Measurements from ENCODE around the gene ELMO3. TPM values are rescaled to one million over a fixed set of nuclear protein-coding genes. Genes with fewer than 3 reads are reported as not detected.
A peak's percentile ranks its signal among the peaks of the same experiment; 100 is the strongest.

The ELMO3 gene
- total RNA-seq, 1 donor from 2014 or later = not detected

DNA sequence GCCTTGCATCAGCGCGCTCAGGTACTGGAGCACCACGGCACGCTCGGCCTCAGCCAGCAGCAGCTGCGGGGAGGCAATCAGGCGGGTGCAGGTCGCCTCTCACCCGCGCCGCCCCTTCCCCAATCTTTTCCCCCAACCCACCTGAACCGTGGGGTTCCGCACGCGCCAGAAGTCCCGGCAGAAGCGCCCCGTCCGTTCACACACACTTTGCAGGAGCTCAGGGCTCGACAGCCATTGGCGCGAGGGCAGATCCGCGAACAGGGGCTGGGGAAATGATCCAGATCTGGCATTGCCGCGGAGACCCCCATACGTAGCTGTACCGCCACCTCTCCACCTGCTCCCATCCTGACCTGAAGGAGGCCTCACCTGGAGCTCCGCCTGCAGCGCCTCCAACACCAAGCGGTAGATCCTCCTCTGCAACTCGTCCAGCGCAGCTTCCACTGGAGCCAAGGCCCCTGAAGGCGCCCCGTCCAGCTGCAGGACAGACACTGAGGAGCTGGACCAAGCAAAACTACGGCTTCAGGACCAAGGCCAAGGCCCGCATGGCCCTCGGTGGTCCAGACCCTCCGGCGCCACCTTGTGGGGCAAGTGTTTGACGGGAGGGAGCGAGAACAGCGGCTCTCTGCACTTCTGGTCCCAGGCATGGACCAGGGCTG is 13.8 kb upstream of the ELMO3 start:
- peaks cover 14% of the 10 kb centered on the region for H3K27me3 Mint-ChIP-seq (ENCODE audit: insufficient read depth, low read depth)
- peak overlapping the region; percentile 96 for H3K4me2 ChIP-seq
- H3K9me3 Mint-ChIP-seq = no peaks in the 10 kb centered on the region
- peak overlapping the region; percentile 92 for H3K4me3 Mint-ChIP-seq
- peak; percentile 94 for DNase-seq (ENCODE audit: low spot score)
- TF ChIP-seq EZH2 (IDR thresholded peaks at IDR 0.05) = peak; percentile 59
- TF ChIP-seq, protein P1, sequence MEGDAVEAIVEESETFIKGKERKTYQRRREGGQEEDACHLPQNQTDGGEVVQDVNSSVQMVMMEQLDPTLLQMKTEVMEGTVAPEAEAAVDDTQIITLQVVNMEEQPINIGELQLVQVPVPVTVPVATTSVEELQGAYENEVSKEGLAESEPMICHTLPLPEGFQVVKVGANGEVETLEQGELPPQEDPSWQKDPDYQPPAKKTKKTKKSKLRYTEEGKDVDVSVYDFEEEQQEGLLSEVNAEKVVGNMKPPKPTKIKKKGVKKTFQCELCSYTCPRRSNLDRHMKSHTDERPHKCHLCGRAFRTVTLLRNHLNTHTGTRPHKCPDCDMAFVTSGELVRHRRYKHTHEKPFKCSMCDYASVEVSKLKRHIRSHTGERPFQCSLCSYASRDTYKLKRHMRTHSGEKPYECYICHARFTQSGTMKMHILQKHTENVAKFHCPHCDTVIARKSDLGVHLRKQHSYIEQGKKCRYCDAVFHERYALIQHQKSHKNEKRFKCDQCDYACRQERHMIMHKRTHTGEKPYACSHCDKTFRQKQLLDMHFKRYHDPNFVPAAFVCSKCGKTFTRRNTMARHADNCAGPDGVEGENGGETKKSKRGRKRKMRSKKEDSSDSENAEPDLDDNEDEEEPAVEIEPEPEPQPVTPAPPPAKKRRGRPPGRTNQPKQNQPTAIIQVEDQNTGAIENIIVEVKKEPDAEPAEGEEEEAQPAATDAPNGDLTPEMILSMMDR (IDR thresholded peaks at IDR 0.05) = peak; percentile 83
- no peak for TF ChIP-seq EZH2phosphoT487 (IDR thresholded peaks at IDR 0.05)
- peaks cover 29% of the 10 kb centered on the region for H4K20me1 ChIP-seq (ENCODE audit: low read depth)
- no peak overlapping the region for H2AFZ ChIP-seq (replicated peaks)
- peaks cover 9% of the 10 kb centered on the region for H3K4me1 Mint-ChIP-seq
- H3K36me3 ChIP-seq = no peaks in the 10 kb centered on the region
- H3K4me1 ChIP-seq = peaks cover 12% of the 10 kb centered on the region
- H3K27ac ChIP-seq = no peak overlapping the region
- peak overlapping the region; percentile 88 for H3K27ac Mint-ChIP-seq
- H3F3A ChIP-seq (ENCODE audit: low read depth) = peaks cover 15% of the 10 kb centered on the region
- H3K79me2 ChIP-seq (ENCODE audit: low read depth) = peaks cover 11% of the 10 kb centered on the region
- no peak overlapping the region for H3K4me3 ChIP-seq
- H3K9me3 ChIP-seq (ENCODE audit: low read depth) = no peaks in the 10 kb centered on the region
- H3K36me3 Mint-ChIP-seq = no peaks in the 10 kb centered on the region
- no peak overlapping the region for H3K9ac ChIP-seq
- peaks cover 33% of the 10 kb centered on the region for H3K27me3 ChIP-seq

DNA sequence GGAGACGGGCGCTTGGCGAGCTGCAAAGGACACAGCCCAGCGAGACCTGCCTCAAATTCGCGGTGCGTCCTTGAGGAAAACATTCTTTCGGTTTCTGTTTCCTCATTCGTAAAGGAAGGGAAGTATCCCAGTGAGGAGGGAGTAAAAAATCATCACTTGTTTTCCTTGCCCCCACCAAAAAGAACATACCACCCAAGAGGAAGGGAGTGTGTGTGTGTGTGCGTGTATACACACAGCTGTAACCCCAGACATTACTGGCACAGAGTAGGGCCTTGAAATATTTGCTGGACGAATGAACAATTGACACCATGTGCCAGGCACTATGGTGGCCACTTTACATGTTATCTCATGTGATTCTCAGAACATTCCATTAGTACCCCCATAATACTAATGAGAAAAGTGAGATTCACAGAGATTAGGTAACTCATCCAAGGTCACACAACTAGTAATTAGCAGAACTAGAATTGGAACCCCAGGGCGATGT is 13.2 kb upstream of the ELMO3 start:
- H3K4me2 ChIP-seq = no peak overlapping the region
- no peak overlapping the region for H2AFZ ChIP-seq (replicated peaks)
- Mint-ChIP-seq H3K9me3 (no peaks in the 10 kb centered on the region), H3K27me3 (ENCODE audit: insufficient read depth, low read depth) (peaks cover 14% of the 10 kb centered on the region), H3K36me3 (no peaks in the 10 kb centered on the region), H3K4me1 (peaks cover 9% of the 10 kb centered on the region), H3K4me3 (peak overlapping the region; percentile 92), H3K27ac (no peak overlapping the region)
- H3K27ac ChIP-seq = no peak overlapping the region
- TF ChIP-seq EZH2 (IDR thresholded peaks at IDR 0.05) (no peak), EZH2phosphoT487 (IDR thresholded peaks at IDR 0.05) (no peak)
- TF ChIP-seq, protein P1 (IDR thresholded peaks at IDR 0.05) = no peak
- H3K9ac ChIP-seq = no peak overlapping the region
- DNase-seq (ENCODE audit: low spot score) = no peak
- H3K4me1 ChIP-seq = peaks cover 12% of the 10 kb centered on the region
- H3K79me2 ChIP-seq (ENCODE audit: low read depth) = peaks cover 11% of the 10 kb centered on the region
- H3K27me3 ChIP-seq = peaks cover 33% of the 10 kb centered on the region
- peaks cover 23% of the 10 kb centered on the region for H4K20me1 ChIP-seq (ENCODE audit: low read depth)
- no peak overlapping the region for H3K4me3 ChIP-seq
- H3F3A ChIP-seq (ENCODE audit: low read depth) = peaks cover 15% of the 10 kb centered on the region
- no peaks in the 10 kb centered on the region for H3K9me3 ChIP-seq (ENCODE audit: low read depth)
- H3K36me3 ChIP-seq = no peaks in the 10 kb centered on the region

DNA sequence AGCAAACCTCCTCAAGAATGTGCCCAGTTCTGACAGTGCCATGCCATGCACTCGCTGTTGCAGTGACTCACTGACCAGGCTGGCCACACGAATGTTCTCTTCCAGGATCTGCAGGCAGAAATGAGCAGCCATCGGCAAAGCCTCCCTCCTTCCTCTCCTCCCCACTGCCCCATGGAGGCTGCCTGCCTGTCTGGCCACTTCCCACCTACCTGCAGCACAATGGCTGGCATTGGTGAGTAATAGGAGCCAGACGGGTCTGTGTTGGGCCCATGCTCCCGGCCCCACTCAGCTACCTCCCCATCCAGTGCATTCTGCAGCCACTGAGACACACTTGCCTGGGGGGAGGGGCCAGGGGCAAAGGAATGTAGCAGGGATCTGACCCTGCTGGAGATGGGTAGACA is 12.4 kb upstream of the ELMO3 start:
- H3K27me3 ChIP-seq = peaks cover 33% of the 10 kb centered on the region
- peaks cover 12% of the 10 kb centered on the region for H3K4me1 ChIP-seq
- H3K9me3 Mint-ChIP-seq = no peaks in the 10 kb centered on the region
- no peak for DNase-seq (ENCODE audit: low spot score)
- H3K9me3 ChIP-seq (ENCODE audit: low read depth) = no peaks in the 10 kb centered on the region
- H3K27ac Mint-ChIP-seq = no peak overlapping the region
- H3K27me3 Mint-ChIP-seq (ENCODE audit: insufficient read depth, low read depth) = peaks cover 14% of the 10 kb centered on the region
- H3F3A ChIP-seq (ENCODE audit: low read depth) = peaks cover 15% of the 10 kb centered on the region
- peaks cover 11% of the 10 kb centered on the region for H3K79me2 ChIP-seq (ENCODE audit: low read depth)
- H2AFZ ChIP-seq (replicated peaks) = no peak overlapping the region
- H3K4me2 ChIP-seq = no peak overlapping the region
- H3K4me1 Mint-ChIP-seq = peaks cover 11% of the 10 kb centered on the region
- peaks cover 23% of the 10 kb centered on the region for H4K20me1 ChIP-seq (ENCODE audit: low read depth)
- peak overlapping the region; percentile 71 for H3K4me3 Mint-ChIP-seq
- H3K9ac ChIP-seq = no peak overlapping the region
- no peak overlapping the region for H3K4me3 ChIP-seq
- H3K36me3 ChIP-seq = no peaks in the 10 kb centered on the region
- TF ChIP-seq EZH2phosphoT487 (IDR thresholded peaks at IDR 0.05) (no peak), EZH2 (IDR thresholded peaks at IDR 0.05) (no peak)
- TF ChIP-seq, protein P1 (IDR thresholded peaks at IDR 0.05) = no peak
- H3K27ac ChIP-seq = no peak overlapping the region
- no peaks in the 10 kb centered on the region for H3K36me3 Mint-ChIP-seq

Measured in neural progenitor cell (in vitro differentiated cells).